GM19395 (cell line): ENCODE measurements around the gene MRPS18B.
"Not testable (repeated sequence)": the region's sequence is repeated elsewhere in the genome, so short reads cannot be mapped to it uniquely, and the experiment has no call there.

Source experiments
- ATAC-seq: cut with Tn5 transposase; IDR thresholded peaks from one replicate; pipeline ENCODE4 v1.9.1; 2021; ENCODE audit warnings: mild to moderate bottlenecking, moderate library complexity; ENCODE audit not compliant: unreplicated experiment

The MRPS18B gene

DNA sequence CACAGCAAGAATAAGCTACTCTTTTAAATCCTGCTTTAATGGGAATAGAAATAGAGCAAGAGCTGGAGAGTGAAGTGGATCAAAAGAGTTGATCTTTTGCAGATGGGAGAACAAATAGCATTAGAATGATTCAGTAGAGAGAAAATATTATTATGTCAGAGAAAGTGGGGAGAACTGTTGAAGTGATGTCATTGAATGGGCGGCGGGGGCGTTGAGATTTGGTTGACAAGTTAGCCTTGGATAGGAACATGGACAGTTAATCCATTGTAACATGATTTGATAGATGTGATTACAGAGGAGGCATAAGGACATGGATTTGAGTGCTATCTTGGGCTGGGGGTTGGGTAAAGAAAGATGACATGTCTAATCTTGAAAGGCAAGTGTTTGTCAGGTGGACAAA, 18.2 kb downstream of the MRPS18B start:
- no peak for ATAC-seq

DNA sequence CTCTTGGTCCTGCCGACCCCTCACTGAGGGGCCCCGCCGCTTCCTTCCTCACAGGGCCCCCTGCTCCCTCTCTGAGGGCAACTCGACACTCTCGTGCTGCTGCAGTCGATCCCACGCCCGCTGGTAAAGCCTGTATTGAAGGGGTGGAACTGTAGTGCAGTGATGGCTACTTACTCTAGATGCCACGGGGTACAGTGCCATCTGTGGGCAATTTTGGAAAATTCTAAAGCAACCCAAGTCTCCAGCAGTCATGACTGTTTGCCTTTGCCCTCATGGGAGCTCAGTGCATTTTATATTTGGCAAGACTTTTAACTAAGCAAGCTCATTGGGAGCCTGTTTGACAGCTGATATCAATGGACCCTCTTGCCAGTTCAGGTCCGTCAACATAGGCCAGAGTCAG, 22.8 kb downstream of the MRPS18B start:
- no peak for ATAC-seq

GRCh38 chr6:30641048-30641447, 23.4 kb downstream of the MRPS18B start:
- no peak for ATAC-seq

DNA sequence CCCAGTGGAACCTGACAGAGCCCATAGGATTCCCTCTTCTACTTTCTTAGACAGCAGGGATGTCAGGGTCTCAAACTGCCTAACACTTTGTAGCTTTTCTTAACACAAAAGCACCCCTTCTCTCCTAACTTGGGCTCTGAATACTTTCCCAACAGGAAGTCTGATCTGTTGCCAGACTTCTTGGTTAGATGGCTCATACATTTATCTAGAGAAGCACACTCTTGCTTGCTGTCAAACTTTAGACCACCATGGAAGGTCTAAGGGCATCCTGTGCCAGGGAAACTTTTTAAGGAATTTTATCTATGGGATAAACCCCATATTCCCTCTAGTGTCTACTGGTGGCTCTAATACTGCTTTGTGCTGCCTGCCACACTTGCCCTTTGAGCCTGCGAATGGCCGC, 26.0 kb downstream of the MRPS18B start:
- ATAC-seq, result no peak

- ATAC-seq, result no peak
Measured at GRCh38 chr6:30644769-30645168, 27.1 kb downstream of the MRPS18B start.

DNA sequence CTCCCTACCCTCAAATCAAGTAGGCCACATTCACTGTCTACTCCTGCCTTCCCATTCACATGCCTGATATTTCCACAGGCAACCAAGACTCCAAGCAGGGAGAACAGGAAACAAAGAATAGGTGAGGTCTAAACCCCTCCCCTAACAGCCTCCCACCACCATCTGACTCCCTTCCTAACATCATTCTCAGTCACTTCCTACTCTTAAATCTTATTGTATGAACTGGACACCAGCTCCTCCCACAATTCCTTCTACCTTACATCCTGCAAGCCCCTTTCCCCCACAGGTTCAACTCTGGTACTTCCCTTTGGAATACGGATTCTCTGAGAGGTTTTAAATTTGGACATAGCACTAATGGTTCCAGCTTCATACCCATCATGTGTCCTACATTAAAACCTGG, 28.3 kb downstream of the MRPS18B start:
- ATAC-seq, result no peak

DNA sequence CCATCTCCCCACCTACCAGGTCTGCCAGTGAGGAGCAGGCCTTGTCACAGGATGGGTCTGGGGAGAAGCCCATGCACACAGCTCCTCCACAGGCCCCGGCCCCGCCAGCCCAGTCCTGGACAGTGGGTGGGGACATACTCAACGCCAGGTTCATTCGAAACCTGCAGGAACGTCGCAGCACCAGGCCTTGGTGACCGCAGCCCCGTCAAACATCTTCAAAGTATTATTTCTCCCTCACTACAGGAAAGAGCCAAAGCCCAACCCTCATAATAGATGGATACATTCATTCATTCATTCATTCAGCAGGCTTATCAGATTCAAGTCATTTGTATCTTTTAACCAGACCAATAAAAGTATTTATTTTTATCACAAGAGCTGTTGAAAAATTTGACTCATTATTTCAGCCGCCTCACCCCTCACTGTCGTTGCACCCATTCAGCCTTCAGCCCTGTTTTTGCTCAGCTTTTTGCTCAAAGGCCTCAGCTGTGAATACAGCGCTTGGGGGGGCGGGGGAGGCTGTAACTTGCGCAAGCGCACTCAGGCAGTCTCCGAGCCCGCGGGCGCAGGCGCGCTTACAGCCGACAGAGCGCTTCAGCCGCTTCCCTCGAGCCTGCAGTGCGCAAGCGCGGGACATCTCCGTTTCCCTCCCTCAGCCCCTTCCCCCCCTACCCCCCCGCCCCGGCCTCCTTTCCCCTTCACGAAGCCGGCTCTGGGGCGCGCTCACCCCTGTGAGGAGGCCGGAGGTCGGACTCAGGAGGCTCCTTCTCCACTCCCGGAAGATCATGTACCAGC, 29.0 kb downstream of the MRPS18B start, which contains the start of gene C6orf136:
Gene C6orf136, plus strand, starts transcription at position 684 of the 792 bp plus-strand sequence. Its CDS starts 99 bp downstream, at position 783.
- ATAC-seq, result peak; percentile 51

- ATAC-seq, result peak; percentile 72
Measured at GRCh38 chr6:30647242-30648116, 29.8 kb downstream of the MRPS18B start.

DNA sequence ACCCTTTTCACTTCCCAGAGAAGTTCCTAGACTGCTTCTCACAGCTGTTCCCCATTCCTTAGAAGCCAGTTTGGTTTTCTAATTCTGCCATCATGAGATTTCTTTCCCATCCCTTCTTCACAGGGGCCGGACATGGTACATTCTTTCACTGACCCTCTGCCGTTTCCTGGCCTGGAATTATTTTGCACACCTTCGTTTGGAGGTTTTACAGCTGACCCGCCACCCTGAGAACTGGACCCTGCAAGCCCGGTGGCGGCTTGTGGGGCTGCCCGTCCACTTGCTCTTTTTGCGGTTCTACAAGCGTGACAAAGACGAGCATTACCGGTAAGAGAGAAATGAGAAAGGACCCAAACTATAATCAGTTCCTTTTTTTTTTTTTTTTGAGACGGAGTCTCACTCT, 33.5 kb downstream of the MRPS18B start:
- no peak for ATAC-seq

GRCh38 chr6:30654798-30655742, 37.4 kb downstream of the MRPS18B start:
- ATAC-seq, result no peak

GRCh38 chr6:30655743-30656094, 38.1 kb downstream of the MRPS18B start:
- ATAC-seq, result no peak

DNA sequence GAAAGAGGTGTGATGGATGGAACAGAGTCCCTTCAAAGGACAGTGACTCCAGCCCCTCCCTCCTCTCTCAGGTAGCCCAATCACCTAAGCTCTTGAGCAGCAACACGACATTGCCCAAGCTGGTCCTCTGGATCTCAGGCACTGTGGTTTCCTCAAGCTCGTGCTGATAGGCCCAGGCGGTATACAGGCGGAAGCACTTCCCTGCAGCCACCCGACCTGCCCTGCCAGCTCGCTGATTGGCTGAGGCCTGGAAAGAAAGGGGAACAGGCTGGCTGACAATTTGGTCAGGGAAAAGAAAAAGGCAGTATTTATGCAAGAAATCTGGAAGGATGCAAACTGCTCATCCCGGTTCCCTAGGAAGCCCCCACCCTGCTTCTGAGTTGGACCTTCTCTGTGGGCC, 38.9 kb downstream of the MRPS18B start:
- no peak for ATAC-seq

DNA sequence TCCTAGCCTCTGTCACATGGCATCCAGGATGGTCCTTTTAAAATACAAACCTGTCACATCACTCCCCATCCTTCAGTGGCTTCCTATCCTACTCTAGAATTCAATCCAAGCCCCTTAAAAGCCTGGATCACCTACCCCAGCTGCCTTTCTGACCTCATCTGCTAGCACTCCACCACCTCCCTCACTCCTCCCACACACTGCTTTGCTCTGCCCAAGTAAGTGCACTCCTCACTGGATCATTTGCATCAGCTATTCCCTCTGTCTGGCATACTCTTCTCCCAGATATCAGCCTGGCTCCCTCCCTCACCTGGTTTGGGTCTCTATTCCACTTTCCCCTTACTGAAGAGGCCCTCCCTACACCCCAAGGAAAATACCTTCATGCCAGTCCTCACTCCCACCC, 39.8 kb downstream of the MRPS18B start:
- no peak for ATAC-seq

- ATAC-seq, result not testable (repeated sequence)
Measured at GRCh38 chr6:30657922-30658321, 40.3 kb downstream of the MRPS18B start.

GRCh38 chr6:30664994-30665767, 47.5 kb downstream of the MRPS18B start:
- no peak for ATAC-seq

GRCh38 chr6:30666300-30666699, 48.7 kb downstream of the MRPS18B start:
- ATAC-seq, result not testable (repeated sequence)

- no peak for ATAC-seq
Measured at GRCh38 chr6:30670760-30671527, 53.3 kb downstream of the MRPS18B start.

GRCh38 chr6:30672445-30673253, 55.0 kb downstream of the MRPS18B start, which contains the start of gene DHX16:
TSS of gene DHX16 (minus strand) at chr6:30673006. CDS start at chr6:30672841, 165 bp downstream.
- ATAC-seq, result peak; percentile 75
